HG03139 (cell line): ENCODE measurements around the gene STAC.
"Not testable (repeated sequence)": the region's sequence is repeated elsewhere in the genome, so short reads cannot be mapped to it uniquely, and the experiment has no call there.

Source experiments
- ATAC-seq: cut with Tn5 transposase; IDR thresholded peaks from one replicate; pipeline ENCODE4 v1.9.1; 2021; ENCODE audit not compliant: unreplicated experiment

The STAC gene

DNA sequence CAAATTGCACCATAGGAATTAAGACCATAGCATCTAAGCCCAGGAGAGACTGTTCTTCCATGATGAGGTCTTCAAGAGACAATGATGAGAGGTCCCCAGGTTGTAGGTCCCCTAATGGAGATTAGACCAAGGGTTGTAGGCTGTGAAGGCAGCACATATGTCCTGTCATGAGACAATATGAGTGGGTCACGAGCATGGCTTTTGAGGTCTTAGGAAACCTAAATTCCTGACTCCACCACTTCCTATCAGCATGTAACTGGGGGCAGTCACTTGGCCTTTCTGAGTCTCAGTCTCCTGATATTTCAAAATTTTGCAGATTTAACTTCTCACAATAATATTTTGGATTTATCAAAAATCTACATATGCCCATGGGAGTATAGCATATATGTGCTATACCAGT, 31.3 kb downstream of the STAC start:
- no peak for ATAC-seq

DNA sequence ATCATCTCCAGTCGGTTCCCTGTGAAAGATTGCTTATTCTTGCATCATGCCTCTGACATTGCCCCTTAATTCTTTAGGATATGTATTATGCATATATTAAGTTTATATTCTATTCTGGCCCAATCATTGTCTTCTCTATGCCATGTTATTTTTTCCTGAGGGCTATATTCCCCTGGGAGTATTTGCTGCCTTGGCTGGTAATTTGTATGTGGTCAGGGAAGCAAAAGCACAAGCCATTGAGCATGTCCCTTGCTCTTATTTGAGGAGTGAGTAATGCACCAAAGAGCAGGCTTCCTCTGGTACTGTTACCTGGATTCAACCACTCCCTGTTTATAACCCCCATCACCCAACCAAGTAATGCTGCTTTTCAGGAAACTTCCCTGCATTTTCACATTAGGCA, 36.3 kb downstream of the STAC start:
- no peak for ATAC-seq

DNA sequence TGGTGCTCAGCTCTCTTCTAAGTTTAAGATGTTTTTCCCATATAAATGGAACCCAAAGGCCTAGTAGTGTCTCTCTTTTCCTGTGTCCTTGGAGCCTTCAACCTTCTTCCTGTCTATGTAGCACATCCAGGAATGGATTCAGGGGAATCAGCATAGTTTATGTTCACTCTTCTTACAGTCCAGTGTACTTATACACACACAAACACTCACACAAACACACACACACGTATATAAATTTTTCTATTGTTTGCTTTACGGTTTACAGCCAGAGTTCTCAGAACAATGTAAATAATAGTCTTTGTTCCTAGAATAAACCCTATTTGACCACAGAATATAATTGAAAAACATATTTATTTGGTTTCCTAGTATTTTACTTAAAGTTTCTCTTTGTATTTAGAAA, 36.9 kb downstream of the STAC start:
- ATAC-seq = no peak

DNA sequence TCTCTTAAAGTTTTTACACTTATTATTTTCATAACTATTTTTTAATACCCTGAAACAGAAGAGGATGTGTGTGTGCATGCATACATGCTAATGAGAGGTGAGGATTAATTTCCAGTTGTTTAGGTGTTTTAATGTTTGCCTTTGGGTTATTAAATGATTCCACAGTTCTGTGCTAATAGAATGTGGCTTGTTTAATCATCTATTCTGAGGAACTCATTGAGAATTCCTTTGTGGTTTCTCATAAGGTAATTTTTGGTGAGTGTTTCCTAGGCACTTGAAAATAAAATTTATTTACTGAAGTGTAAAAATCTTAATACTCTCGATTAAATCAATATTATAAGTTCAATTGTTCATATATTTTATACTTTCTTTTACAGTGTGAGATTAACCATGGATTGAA, 38.0 kb downstream of the STAC start:
- no peak for ATAC-seq

DNA sequence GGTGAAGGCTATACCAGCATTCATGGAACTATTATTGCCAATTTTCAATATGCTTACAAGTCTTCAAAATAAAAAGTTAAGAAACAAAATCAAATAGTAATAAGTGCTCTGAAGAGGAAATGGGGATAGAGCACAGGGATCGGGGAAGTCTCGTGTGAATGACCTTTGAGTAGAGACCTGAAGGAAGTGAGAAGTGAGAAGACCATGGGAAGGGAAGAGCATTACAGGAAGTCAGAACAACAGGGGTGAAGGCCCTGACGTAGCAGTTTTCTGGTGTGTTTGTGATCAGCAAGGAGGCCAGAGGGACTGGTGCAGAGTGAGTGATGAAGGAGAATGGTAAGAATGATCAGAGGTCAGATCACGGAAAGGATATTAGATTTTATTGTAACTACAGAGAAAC, 48.1 kb downstream of the STAC start:
- no peak for ATAC-seq

DNA sequence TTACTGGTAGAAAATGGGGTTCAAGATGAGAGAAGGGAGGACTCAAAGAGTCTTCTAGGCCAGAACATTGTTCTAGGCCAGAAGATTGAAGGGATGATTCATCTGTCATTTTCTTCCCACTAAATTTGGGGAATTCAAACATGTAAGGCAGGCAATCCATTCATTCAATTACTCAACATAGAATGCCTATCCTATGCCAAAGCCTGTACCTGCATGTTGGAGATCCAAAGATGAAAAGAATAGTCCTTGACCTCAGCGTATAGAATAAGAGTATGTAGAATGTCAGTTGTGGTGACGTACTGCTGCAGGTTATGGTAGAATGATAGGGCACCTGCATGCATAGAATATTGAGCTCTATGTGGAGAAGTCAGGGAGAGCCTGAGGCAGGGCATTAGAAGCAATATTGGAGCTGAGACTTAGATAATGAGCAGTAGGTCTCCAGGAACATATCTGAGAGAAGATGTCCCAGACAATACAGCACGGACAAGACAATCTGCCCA, 49.7 kb downstream of the STAC start:
- ATAC-seq = no peak

DNA sequence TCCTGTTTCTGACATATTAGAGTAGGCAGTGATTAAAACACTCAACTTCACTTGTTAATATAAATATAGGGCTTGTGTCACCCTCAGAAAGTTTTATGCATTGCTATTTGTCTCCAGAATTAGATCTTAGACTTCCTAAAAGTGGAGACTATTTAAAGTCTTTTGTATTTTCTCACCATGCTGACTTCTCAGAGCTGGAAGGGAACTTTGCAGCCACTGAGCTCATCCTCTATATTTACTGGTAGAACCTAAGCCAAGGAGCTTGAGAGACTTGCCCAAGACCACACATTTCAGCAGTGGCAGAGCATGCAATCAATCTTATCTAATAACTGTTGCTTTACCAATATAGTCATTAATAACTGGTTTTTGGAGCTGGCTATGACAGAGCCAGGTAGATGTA, 53.2 kb downstream of the STAC start:
- no peak for ATAC-seq

DNA sequence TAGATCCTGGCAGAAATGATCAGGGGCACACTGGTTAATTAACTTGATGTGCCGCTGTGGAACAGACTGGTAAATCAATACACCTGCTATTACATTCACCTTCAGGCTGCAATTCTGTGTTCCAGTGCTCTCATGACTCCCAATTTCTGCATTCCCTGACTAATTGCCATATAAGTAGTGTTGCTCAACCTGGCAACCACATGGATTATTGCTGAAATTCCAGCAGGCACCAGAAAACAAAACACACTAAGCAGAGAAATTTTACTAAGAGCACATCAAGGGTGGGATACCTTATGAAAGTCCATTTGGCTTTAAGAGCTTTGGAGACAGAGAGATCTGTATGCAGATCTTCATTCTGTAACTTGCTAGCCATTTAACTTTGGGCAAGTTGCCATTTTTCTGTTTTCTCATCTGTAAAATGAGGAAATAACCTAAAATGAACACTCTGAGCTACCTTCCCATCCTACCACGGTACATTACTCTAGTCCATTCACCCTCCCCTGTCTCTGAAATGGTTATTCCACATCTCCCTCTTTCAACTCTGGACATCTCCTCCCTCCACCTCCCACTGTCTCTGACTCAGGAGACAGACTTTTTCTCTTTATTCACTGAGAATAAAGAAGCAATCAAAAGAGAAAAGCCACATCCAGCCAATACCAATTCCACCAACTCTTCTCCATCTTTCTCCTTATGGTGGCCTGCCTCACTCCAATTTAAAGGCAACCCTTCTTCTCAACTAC, 54.6 kb downstream of the STAC start:
- no peak for ATAC-seq

DNA sequence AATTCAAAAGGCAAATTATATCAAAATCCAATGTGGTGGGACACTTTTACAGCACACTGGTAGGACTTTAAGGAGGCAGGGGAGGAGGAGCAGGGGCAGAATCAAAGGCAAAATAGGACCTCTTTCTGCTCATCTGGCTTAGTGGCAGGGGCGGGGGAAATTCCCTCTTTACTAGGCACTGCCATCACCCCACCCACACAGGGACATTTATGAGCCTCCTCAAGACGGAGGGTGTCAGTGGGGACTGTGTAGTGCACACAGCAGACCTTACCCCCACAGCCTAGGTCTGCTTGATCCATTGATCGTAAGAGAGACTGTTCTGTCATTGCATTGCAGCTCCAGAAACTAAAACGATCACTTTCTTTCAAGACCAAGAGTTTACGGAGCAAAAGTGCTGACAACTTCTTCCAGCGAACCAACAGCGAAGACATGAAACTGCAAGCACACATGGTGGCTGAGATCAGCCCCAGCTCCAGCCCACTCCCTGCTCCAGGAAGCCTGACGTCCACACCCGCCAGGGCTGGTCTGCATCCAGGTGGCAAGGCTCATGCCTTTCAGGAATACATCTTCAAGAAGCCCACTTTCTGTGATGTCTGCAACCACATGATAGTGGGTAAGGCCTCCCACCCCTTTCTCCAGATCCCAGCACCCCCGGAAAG, 62.9 kb downstream of the STAC start:
- no peak for ATAC-seq

DNA sequence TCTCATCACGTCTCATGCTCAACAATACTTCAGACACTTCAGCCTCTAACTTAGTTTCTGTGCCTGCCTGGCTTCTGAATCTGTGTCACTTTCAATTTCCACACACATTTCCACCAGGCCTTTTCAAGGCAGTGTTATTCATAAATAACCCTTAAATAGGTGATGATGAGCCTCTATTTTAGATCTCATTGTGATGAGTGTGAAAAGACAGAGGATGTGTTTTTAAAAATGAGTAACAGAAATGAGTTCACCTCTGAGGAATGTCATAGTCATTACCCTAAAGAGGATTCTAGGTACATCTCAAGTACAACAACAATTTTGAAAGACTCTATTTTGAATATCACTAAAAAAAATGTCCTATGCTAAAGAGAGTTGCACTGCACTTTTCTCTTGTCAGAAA, 64.6 kb downstream of the STAC start:
- no peak for ATAC-seq

DNA sequence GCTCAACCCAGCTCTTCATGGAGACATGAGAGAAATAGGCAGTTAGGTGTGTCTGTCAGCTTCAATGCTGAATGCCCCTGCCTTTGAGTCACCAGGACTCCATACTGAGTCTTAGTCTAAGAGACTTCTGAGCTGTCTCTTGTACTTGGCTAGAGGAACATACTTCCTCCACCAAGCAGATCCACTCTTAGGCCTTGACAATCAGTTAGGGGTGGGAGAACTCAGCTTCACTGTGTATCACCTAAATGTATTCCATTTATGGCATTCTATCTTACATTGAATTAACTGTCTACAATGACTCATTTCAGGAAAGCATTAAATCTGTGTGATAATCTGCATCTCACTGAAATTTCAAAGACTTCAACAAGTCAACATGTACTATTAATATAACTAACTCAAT, 66.0 kb downstream of the STAC start:
- ATAC-seq = no peak

DNA sequence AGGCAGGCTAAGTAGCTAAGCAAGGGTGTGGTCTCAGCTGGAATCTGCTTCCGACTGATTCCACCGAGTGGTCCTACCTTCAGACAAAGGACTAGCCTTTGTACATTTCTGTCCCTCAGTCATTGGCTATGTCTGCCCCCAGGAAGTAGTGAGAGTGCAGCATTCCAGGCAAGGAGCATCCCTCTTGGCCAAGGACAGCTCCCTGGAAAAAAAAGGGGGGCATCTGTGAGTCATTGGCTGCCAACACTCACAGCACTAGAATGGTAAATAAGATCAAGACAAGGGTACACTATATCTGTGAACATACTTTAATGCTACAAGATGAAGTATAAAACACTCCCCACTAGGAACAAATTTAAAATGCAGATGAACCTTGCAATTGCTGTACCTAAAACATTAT, 66.8 kb downstream of the STAC start:
- no peak for ATAC-seq

DNA sequence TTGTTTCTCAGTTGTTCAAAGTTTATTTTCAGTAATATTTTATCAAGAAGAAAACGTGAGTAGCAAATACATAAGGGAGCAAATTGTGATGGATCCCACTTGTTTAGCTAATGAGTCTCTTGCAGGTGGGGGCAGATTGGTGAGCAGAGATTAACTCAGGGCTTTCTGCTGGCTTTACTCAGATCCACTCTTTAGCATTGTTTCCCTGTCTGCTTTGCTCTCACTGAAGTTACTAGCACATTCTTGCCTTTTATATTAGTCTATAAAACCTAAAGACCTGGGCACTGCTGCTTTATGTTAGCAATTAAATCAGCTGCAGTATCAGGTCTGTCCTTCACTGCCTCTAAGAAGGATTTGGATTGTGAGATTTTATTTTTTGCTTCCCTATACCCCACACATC, 71.5 kb downstream of the STAC start:
- ATAC-seq = no peak

DNA sequence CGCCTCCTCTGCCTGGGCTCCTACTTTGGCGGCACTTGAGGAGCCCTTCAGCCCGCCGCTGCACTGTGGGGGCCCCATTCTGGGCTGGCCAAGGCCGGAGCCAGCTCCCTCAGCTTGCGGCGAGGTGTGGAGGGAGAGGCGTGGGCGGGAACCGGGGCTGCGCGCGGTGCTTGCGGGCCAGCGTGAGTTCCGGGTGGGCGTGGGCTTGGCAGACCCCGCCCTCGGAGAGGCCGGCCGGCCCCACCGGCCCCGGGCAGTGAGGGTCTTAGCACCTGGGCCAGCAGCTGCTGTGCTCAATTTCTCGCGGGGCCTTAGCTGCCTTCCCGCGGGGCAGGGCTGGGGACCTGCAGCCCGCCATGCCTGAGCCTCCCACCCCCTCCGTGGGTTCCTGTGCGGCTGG, 72.9 kb downstream of the STAC start:
- ATAC-seq = not testable (repeated sequence)

DNA sequence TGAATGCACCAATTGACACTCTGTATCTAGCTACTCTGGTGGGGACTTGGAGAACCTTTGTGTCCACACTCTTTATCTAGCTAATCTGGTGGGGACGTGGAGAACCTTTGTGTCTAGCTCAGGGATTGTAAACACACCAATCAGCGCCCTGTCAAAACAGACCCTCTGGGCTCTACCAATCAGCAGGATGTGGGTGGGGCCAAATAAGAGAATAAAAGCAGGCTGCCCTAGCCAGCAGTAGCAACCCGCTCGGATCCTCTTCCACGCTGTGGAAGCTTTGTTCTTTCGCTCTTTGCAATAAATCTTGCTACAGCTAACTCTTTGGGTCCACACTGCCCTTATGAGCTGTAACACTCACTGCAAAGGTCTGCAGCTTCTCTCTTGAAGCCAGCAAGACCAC, 73.6 kb downstream of the STAC start:
- not testable (repeated sequence) for ATAC-seq

DNA sequence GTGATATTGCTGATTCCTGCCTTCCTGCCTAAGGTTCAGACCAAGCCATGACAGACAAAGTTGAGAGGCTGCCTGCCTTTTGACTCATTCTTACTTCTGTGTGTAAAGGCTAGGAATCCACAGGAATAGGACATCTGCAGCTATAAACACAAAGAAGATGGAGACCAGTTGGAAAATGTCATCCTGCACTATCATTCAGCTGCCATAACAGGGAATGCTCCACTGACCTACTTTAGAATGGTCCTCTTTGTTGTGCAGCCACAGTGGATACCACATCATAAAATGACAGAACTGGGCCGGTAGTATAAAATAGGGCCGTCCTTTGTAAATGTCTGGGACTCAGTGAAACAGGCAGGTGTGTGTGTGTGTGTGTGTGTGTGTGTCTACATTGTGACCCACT, 75.1 kb downstream of the STAC start:
- ATAC-seq = no peak

DNA sequence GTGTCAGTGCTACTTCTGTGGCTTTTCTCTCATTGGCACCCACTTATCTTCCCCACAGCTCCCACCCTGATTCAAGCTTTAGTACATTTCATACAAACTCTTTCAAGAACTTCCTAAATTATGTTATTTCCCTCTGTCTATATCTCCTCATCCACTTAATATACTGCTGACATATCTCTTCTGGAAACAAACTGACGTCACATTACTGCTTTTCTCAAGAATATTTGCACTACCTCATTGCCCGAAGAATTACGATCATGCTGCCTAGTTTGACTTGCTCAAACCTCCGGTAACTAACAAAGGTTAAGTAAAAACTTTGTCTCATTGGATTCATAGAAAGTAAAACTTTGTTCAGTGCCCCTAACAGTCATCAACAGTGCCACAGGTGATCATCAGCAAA, 76.5 kb downstream of the STAC start:
- ATAC-seq = no peak

DNA sequence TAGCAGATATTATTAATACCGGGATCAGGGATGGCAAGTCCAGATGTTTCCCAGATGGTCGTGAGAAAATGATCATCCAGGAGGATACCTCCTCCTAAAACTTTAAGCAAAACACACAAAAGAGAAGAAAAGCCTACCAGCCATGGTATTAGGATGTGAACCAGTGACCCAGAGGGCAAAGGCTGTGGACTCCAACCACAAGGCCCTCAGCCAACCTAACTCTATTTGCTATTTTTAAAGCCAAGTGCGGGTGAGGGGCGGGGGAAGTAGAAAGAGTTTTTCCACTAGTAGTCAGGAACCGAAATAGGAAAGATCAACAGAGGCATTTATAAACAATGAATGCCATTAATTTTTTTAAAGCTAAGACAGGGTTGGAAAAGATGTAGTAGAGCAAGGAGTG, 77.4 kb downstream of the STAC start:
- no peak for ATAC-seq

DNA sequence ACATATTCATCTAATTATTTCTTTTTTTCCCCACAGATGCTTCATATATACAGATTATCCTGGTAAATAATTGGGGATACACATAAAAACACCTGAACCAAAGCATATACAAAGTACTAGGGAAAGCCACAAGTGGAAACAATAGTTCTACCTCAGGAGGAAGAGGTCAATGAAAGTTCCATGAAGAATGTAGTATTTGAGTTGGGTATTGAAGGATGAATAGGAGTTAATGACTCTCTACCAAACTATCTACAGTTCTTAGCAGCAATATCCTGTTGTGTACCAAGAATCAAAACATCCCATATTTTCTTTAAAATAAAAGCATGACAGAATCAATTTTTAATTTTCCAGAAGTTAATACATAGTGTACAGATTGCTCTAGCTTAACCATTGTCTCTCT, 78.9 kb downstream of the STAC start:
- ATAC-seq = no peak

DNA sequence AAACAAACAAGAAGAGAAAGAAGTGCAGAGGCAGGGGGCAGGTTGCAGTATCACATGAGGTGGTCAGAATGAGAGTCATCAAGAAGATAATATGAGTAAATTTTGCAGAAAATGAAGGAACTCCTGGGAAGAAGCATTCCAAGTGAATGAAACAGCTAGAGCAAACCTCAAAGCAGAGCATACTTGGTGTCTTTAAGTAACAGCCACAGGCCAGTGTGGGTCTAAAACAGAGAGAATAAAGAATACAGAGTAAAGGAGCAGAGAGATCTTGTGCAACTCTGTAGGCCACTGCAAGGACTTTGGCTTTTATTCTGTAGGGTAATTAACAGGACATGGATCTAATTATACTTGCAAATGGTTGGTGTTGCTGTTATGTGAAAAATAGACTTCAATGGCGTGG, 81.3 kb downstream of the STAC start:
- ATAC-seq = no peak

DNA sequence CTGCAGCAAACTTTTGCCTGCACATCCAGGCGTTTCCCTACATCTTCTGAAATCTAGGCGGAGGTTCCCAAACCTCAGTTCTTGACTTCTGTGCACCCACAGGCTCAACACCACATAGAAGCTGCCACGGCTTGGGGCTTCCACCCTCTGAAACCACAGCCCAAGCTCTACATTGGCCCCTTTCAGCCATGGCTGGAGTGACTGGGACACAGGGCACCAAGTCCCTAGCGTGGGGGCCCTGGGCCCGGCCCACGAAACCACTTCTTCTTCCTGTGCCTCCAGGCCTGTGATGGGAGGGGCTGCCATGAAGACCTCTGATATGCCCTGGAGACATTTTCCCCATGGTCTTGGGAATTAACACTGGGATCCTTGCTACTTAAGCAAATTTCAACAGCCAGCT, 91.7 kb downstream of the STAC start:
- not testable (repeated sequence) for ATAC-seq

DNA sequence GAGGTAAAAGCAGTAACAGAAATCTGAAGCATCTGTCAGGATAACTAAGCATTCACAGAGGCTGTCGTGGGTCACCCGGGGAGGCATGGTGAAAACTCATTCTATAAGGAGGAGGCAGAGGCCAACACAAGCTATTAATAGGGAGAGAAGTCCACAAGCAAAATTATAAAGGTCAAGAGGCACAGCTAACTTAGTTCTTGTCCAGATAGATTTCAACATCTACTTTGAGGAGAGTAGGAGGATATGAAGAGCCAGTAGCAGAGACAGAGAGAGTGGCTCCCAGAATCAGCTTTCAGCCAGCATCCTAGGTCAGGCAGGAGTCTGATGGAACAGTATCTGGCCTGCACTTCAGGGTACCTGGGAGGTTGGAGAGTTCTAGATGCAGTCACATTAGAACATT, 95.3 kb downstream of the STAC start:
- ATAC-seq = no peak
